D721Med (cell line): ENCODE results near the gene SORCS2.

Experiments
- DNase-seq: peaks from one replicate; pipeline ENCODE4 v3.0.0; 2011; ENCODE audit warnings: low spot score; ENCODE audit not compliant: insufficient read length
- FAIRE-seq: peaks from 2 replicates; lab custom pipeline; 2011; peaks lifted over from hg19 to GRCh38; lab: Jason Lieb, UNC
- TF ChIP-seq, protein P1 (sequence below): IDR thresholded peaks from 2 replicates; pipeline ENCODE4 v1.5.1; 2012; ENCODE audit warnings: mild to moderate bottlenecking, control low read depth; ENCODE audit not compliant: insufficient read depth; ENCODE audit errors: missing control alignments

SORCS2 gene

GRCh38 chr4:7747566-7747965 lies 555.2 kb downstream of the SORCS2 start:
- FAIRE-seq (no peak), DNase-seq (no peak)
- TF ChIP-seq, protein P1, sequence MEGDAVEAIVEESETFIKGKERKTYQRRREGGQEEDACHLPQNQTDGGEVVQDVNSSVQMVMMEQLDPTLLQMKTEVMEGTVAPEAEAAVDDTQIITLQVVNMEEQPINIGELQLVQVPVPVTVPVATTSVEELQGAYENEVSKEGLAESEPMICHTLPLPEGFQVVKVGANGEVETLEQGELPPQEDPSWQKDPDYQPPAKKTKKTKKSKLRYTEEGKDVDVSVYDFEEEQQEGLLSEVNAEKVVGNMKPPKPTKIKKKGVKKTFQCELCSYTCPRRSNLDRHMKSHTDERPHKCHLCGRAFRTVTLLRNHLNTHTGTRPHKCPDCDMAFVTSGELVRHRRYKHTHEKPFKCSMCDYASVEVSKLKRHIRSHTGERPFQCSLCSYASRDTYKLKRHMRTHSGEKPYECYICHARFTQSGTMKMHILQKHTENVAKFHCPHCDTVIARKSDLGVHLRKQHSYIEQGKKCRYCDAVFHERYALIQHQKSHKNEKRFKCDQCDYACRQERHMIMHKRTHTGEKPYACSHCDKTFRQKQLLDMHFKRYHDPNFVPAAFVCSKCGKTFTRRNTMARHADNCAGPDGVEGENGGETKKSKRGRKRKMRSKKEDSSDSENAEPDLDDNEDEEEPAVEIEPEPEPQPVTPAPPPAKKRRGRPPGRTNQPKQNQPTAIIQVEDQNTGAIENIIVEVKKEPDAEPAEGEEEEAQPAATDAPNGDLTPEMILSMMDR, result no peak

- DNase-seq (no peak), FAIRE-seq (no peak)
- TF ChIP-seq, protein P1, result no peak
Measured at GRCh38 chr4:7750523-7750922, 558.2 kb downstream of the SORCS2 start.

DNA sequence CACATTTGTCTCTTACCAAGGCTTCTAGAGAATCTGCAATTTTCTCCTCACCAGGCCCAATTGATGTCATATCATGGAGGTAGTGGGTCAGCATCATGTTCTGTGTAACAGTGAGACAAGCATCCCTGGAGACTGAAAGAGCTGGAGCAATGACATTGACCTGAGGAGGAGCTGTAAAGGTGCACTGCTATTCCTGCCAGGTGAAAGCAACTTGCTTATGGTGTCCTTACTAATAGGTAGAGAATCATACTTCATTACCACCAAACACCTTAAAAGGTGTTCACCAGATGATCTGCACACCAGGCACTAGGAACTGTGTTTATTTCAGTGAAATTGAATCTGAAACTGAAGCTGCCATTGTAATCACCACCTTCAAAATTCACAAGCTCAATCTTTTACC lies 558.6 kb downstream of the SORCS2 start:
- FAIRE-seq (no peak), DNase-seq (no peak)
- TF ChIP-seq, protein P1, result no peak

DNA sequence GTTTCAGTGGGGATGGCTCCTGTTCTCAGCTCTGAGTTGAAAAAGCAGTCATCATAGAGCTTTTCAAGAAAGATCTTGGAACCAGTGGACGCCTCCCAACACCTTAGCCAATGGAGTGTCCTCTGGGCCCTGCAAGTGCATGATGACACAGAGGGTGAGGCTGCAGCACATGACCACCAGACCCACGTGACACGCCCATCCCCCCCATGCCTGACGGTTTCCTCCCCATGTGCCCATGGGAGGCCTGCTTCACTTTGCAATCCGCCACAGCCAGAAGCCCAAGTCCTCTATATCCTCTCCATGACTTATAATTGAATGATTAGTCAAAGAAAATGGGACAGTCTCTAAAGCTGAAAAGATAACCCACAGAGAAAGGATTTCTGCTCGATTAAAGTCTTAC lies 560.3 kb downstream of the SORCS2 start:
- TF ChIP-seq, protein P1, result no peak
- DNase-seq, result no peak
- FAIRE-seq, result no peak

GRCh38 chr4:7753271-7753670 lies 560.9 kb downstream of the SORCS2 start:
- FAIRE-seq (no peak), DNase-seq (no peak)
- TF ChIP-seq, protein P1, result no peak

DNA sequence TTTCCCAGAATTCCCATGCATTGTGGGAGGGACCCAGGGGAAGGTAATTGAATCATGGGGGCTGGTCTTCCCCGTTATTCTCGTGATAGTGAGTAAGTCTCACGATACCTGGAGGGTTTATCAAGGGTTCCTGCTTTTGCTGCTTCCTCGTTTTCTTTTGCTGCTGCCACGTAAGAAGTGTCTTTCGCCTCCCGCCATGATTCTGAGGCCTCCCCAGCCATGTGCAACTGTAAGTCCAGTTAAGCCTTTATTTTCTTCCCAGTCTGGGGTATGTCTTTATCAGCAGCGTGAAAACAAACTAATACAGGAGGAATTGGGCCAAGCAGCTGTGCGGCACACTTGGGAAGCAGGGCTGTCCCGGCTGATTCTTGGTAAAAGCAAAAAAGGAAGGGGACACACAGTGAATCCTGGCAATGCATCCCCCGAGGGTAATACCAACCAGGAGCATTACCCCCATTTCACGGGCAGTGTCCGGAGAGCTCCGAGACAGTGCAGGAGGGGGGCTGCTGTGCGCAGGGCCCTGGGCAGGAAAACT lies 561.7 kb downstream of the SORCS2 start:
- TF ChIP-seq, protein P1, result no peak
- FAIRE-seq, result no peak

DNA sequence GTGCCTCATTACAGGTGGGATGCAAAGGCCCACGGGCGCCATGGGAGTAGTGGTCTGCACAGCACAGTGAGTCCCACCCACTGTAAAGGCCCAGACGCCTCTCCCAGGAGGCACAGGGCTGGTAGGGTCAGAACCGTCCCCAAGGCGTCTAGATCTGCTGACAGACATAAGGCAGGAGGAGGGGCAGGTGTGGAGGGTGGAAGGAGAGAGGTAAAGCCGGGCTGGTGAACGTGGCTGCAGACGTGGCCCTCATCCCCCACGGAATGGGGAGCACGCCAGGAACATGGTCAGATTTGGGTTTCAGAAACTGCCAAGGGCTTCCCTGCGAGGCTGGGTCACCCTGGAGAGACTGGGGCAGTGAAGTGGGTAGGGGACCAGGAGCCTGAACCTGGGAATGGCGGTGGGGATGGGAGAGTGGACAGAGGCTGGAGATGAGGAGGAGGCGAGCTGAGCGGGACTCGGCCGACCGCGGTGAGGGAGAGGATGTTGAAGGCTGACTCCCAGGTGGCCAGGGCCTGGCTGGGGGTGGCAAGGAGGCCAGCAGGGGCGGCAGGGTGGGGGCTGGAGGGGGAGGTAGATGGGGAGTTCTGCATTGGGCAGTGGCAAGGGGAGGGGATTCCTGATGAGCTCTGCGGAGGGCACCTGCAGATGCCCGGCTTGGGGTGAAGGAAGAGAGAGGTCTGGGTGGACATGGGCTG lies 562.4 kb downstream of the SORCS2 start:
- no peak for DNase-seq
- no peak for FAIRE-seq

More for the DNA sequence above, 561.7 kb downstream of the SORCS2 start:
- DNase-seq, result no peak

More for the DNA sequence above, 562.4 kb downstream of the SORCS2 start:
- TF ChIP-seq, protein P1, result no peak
